Activated CD4-positive, alpha-beta memory T cell treated with anti-CD3 and anti-CD28 coated beads for 36 hours (primary cell): ENCODE results near the gene RAPGEF2. TPM values are rescaled to one million over a fixed set of nuclear protein-coding genes. Genes with fewer than 3 reads are reported as not detected.
"Not testable (repeated sequence)": the region's sequence is repeated elsewhere in the genome, so short reads cannot be mapped to it uniquely, and the experiment has no call there.

Source experiments
- CTCF ChIA-PET: fragments of 350-600 bp; sonication (Branson Sonifier 250); formaldehyde crosslinking; loops from one replicate; lab custom pipeline; 2021; ENCODE audit warnings: antibody characterized with exemption, inconsistent platforms; lab: Charles Lee
- POLR2A ChIA-PET: fragments of 350-600 bp; sonication (Branson Sonifier 250); formaldehyde crosslinking; loops from one replicate; lab custom pipeline; 2021; ENCODE audit warnings: antibody characterized with exemption; lab: Charles Lee
- DNase-seq: peaks from one replicate; pipeline ENCODE4 v3.0.0-alpha.2; 2020
- H3K27ac Mint-ChIP-seq: one replicate; pipeline ENCODE4 v1.8.0; 2021; ENCODE audit warnings: mixed read lengths
- H3K27me3 Mint-ChIP-seq: one replicate; pipeline ENCODE4 v1.8.0; 2021; ENCODE audit warnings: mixed read lengths
- H3K36me3 Mint-ChIP-seq: one replicate; pipeline ENCODE4 v1.8.0; 2021; ENCODE audit warnings: mixed read lengths
- H3K4me1 Mint-ChIP-seq: one replicate; pipeline ENCODE4 v1.8.0; 2021; ENCODE audit warnings: low read depth, mixed read lengths
- H3K4me3 Mint-ChIP-seq: one replicate; pipeline ENCODE4 v1.8.0; 2021; ENCODE audit warnings: mild to moderate bottlenecking, mixed read lengths
- H3K9me3 Mint-ChIP-seq: one replicate; pipeline ENCODE4 v1.8.0; 2021; ENCODE audit warnings: mixed read lengths
- intact Hi-C: fragments of 100-400 bp; cut with micrococcal nuclease; formaldehyde crosslinking; loops from one replicate; pipeline ENCODE4 v1.15.1; 2023
- total RNA-seq, 2 experiments: library from RNA; stranded (reverse); gene quantifications; one replicate each; pipeline ENCODE4 v1.2.3, GENCODE V29; 2021

The RAPGEF2 gene
- total RNA-seq, 2 experiments from 2014 or later = 18.6 to 22.0 TPM

GRCh38 chr4:159103384-159103990 is 608 bp downstream of the RAPGEF2 start:
- H3K4me1 Mint-ChIP-seq = peaks cover 51% of the 10 kb centered on the region

DNA sequence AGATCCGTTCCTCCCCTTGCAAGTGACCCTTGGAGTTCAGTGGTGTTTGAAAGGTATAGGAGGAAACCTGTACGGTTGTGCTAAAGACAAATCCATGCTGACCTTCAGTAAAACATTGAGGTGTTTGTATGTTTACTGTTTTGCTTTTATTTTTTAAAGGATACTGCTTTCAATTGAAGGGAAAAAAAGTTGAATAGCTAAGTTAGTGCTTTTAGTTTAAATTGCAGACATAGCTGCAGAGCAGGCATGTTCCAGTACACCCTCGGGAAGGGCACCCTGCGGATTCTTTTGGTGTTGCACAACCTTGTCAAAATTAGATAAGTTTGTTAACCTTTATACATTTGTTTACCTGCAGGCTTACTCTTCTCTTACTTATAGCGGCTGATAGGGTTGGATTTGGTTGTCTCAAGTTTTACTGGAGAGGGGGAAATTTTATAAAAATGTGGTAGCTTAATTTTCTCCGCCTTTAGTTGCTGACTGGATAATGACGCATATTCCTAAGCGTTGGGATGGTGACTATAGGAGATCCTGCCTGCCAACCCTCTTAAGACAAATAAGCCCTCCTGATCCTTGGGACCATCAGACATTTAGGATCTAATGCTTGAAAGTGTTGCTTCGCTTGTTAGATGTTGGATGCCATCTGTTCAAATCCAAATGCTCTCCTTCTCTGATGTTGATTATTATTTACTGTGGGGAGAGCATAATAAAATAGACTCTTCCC is 2.0 kb downstream of the RAPGEF2 start:
- peak overlapping the region; percentile 88 for H3K27ac Mint-ChIP-seq
- intact Hi-C loops = loop anchor here (10.0 kb wide), 2 partner anchors 250 to 280 kb away; no protein-coding TSS in a partner anchor
- H3K27me3 Mint-ChIP-seq = peaks cover 5% of the 10 kb centered on the region
- peaks cover 3% of the 10 kb centered on the region for H3K36me3 Mint-ChIP-seq
- no peaks in the 10 kb centered on the region for H3K9me3 Mint-ChIP-seq
- CTCF ChIA-PET = interaction anchor here (0.7 kb wide), 1 partner anchor 47 kb away, joined by 3 read pairs; no protein-coding TSS in a partner anchor
- peak overlapping the region; percentile 97 for H3K4me3 Mint-ChIP-seq
- DNase-seq = no peak
- H3K4me1 Mint-ChIP-seq = peaks cover 61% of the 10 kb centered on the region
- POLR2A ChIA-PET = no interaction called here

More at GRCh38 chr4:159103384-159103990, 608 bp downstream of the RAPGEF2 start:
- peak; percentile 62 for DNase-seq
- H3K4me3 Mint-ChIP-seq = peak overlapping the region; percentile 62
- H3K36me3 Mint-ChIP-seq = peaks cover 3% of the 10 kb centered on the region
- intact Hi-C loops = loop anchor here (1.0 to 10.0 kb wide), 6 partner anchors 72 to 431 kb away; partner anchors contain the start of genes ETFDH, FNIP2 and PPID
- no peaks in the 10 kb centered on the region for H3K9me3 Mint-ChIP-seq
- peaks cover 5% of the 10 kb centered on the region for H3K27me3 Mint-ChIP-seq
- no peak overlapping the region for H3K27ac Mint-ChIP-seq
- ChIA-PET POLR2A (no interaction called here), CTCF (no interaction called here)

DNA sequence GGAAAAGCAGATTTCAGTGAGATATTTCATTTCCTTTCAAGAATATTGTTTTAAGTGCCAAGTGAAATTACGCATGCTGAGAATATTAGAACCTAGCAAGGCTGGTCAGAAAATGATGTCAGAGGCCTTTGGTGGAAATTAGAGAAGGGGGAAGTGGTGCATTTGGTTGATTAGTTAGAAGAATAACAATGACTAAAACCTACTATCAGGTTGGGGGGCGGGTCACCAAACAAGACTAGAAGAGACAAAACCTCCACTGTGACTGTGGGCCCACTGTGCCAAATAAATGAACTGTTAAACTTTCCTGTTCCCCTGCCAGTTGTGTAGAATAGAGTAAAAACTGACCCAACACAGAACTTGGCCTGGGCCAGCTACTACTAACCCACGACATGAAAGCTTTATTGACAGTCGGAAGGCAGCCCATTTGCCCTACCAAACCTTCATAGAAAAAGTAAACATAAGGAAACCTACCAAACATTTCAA is 2.9 kb downstream of the RAPGEF2 start:
- H3K27me3 Mint-ChIP-seq = peaks cover 5% of the 10 kb centered on the region
- no peaks in the 10 kb centered on the region for H3K9me3 Mint-ChIP-seq
- H3K36me3 Mint-ChIP-seq = peaks cover 3% of the 10 kb centered on the region
- DNase-seq = peak; percentile 27
- POLR2A ChIA-PET = no interaction called here
- peak overlapping the region; percentile 49 for H3K27ac Mint-ChIP-seq
- peak overlapping the region; percentile 97 for H3K4me3 Mint-ChIP-seq
- CTCF ChIA-PET = no interaction called here
- H3K4me1 Mint-ChIP-seq = peaks cover 61% of the 10 kb centered on the region
- intact Hi-C loops = loop anchor here (10.0 kb wide), 2 partner anchors 251 to 281 kb away; no protein-coding TSS in a partner anchor

GRCh38 chr4:159106636-159107035 is 3.8 kb downstream of the RAPGEF2 start:
- POLR2A ChIA-PET = interaction anchor here (1.1 to 1.6 kb wide), 2 partner anchors 10 to 29 kb away, joined by 3 to 4 read pairs; no protein-coding TSS in a partner anchor
- Mint-ChIP-seq H3K36me3 (peaks cover 3% of the 10 kb centered on the region), H3K9me3 (no peaks in the 10 kb centered on the region), H3K4me3 (peak overlapping the region; percentile 60), H3K27me3 (peaks cover 5% of the 10 kb centered on the region), H3K27ac (peak overlapping the region; percentile 76), H3K4me1 (peaks cover 59% of the 10 kb centered on the region)
- intact Hi-C loops = loop anchor here (1.0 to 10.0 kb wide), 5 partner anchors 29 to 282 kb away; no protein-coding TSS in a partner anchor
- CTCF ChIA-PET = no interaction called here
- no peak for DNase-seq

DNA sequence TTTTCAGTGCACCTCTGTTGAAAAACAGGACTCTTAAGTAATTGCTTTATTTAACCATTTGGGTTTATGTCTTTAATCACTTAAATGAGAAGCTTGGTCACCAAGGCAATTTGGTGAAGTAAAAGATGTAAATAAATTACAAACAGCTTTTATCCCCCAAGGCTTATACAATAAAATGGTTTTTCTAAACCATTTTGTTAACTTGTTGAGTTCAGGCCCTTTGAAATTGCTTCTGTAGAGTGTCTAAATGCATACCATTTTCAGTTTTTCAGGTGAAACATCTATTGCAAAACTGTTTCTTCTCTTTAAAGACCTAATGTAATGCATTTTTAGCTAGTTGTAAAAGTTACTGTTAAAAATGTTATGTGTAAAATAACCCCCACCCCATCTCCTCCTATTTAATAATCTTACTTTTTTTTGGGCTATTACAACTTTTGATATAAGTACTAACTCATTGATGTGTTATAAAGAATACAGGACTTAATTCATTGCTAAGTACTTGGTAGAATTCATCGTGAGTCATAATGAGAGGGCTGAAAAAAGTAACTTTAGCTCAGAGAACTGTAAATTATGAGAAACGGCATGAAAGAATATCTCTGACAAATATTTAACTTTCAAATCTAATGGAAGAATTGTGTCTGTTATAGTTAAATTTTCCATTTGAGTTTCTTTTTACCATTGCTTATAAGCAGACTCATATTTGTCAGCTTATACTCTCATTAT is 4.5 kb downstream of the RAPGEF2 start:
- intact Hi-C loops = loop anchor here (1.0 to 10.0 kb wide), 5 partner anchors 30 to 283 kb away; no protein-coding TSS in a partner anchor
- peak overlapping the region; percentile 60 for H3K4me3 Mint-ChIP-seq
- H3K27me3 Mint-ChIP-seq = no peaks in the 10 kb centered on the region
- peaks cover 55% of the 10 kb centered on the region for H3K4me1 Mint-ChIP-seq
- CTCF ChIA-PET = interaction anchor here (0.7 to 1.0 kb wide), 4 partner anchors 30 to 96 kb away, joined by 3 to 5 read pairs (median 3); no protein-coding TSS in a partner anchor
- H3K9me3 Mint-ChIP-seq = no peaks in the 10 kb centered on the region
- no peak for DNase-seq
- POLR2A ChIA-PET = interaction anchor here (1.1 to 1.6 kb wide), 3 partner anchors 9 to 99 kb away, joined by 3 to 5 read pairs (median 4); no protein-coding TSS in a partner anchor
- H3K36me3 Mint-ChIP-seq = peaks cover 3% of the 10 kb centered on the region
- peak overlapping the region; percentile 76 for H3K27ac Mint-ChIP-seq

DNA sequence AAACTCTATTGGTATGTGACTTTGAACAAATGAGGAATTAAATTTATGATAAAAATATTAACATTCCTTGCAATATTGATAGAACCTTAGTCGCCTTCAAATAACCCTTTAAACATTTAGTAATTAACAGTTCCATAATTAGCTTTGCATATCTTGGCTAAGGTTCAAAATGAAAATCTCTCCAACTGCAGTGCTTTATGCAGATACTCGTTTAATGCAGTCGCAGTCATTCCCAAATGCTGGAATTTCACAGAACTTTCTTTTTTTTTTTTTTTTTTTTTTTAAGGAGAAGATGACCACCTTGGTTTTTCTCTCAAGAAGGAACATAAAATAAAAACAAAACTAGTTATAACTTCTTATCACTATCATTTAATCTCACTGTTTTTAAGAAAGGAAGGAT is 5.2 kb downstream of the RAPGEF2 start:
- intact Hi-C loops = loop anchor here (10.0 kb wide), 2 partner anchors 253 to 283 kb away; no protein-coding TSS in a partner anchor

DNA sequence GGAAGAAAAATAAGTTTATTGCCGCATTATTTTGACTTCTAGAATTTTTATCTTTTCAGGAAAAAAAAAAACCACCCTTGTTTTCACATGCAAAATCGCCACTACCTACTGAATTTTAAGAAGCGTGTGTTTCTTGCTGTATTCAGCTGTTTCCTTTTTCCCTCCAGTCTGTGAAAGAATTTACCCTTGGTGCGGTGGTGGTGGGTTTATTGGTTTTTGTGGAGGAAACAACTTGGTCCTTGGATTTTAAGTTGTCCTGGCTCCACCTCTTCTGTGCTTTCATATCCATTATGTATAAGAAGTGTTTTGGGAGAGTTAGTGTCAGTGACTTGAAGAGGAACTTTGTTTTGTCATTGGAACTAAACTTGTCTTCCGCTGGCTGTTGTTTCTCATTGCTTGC is 8.1 kb downstream of the RAPGEF2 start:
- DNase-seq = no peak
- POLR2A ChIA-PET = no interaction called here
- H3K27me3 Mint-ChIP-seq = no peaks in the 10 kb centered on the region
- peaks cover 5% of the 10 kb centered on the region for H3K36me3 Mint-ChIP-seq
- CTCF ChIA-PET = no interaction called here
- intact Hi-C loops = no loop called here
- H3K27ac Mint-ChIP-seq = no peak overlapping the region
- H3K4me3 Mint-ChIP-seq = no peak overlapping the region
- peaks cover 5% of the 10 kb centered on the region for H3K9me3 Mint-ChIP-seq
- peaks cover 47% of the 10 kb centered on the region for H3K4me1 Mint-ChIP-seq

More for the DNA sequence above, 5.2 kb downstream of the RAPGEF2 start:
- Mint-ChIP-seq H3K4me3 (no peak overlapping the region), H3K9me3 (no peaks in the 10 kb centered on the region), H3K27me3 (no peaks in the 10 kb centered on the region), H3K27ac (no peak overlapping the region), H3K4me1 (peaks cover 55% of the 10 kb centered on the region), H3K36me3 (peaks cover 3% of the 10 kb centered on the region)
- ChIA-PET POLR2A (interaction anchor here (1.6 kb wide), 1 partner anchor 98 kb away, joined by 5 read pairs; no protein-coding TSS in a partner anchor), CTCF (interaction anchor here (0.7 to 0.9 kb wide), 2 partner anchors 30 to 95 kb away, joined by 3 to 5 read pairs; no protein-coding TSS in a partner anchor)
- no peak for DNase-seq

DNA sequence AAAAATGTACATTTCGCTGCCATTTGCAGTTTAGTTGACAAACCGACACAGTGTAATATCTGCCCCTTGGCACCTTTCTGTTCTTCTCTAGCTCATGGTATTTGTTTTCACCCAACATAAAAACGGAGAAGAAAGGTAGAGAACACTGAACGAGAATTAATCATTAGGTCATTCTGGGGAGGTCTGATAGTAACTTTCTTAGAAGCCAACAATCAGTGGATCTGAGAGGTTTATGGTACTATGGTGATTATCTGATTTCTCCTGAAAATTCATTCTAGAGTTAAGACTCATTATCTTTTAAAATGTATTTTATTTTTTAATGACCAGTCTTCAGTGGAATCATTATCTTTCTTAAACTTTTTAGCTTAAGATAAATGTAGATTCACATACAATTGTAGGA is 8.5 kb downstream of the RAPGEF2 start:
- peaks cover 49% of the 10 kb centered on the region for H3K4me1 Mint-ChIP-seq
- H3K36me3 Mint-ChIP-seq = peaks cover 5% of the 10 kb centered on the region
- H3K4me3 Mint-ChIP-seq = no peak overlapping the region
- intact Hi-C loops = no loop called here
- H3K27me3 Mint-ChIP-seq = no peaks in the 10 kb centered on the region
- POLR2A ChIA-PET = no interaction called here
- no peak for DNase-seq
- CTCF ChIA-PET = no interaction called here
- peaks cover 5% of the 10 kb centered on the region for H3K9me3 Mint-ChIP-seq
- no peak overlapping the region for H3K27ac Mint-ChIP-seq

GRCh38 chr4:159113366-159113765 is 10.5 kb downstream of the RAPGEF2 start:
- H3K27ac Mint-ChIP-seq, H3K9me3 Mint-ChIP-seq, H3K27me3 Mint-ChIP-seq, intact Hi-C loops, POLR2A ChIA-PET, DNase-seq, H3K36me3 Mint-ChIP-seq, H3K4me3 Mint-ChIP-seq, CTCF ChIA-PET: not testable (repeated sequence)
- peaks cover 42% of the 10 kb centered on the region for H3K4me1 Mint-ChIP-seq

DNA sequence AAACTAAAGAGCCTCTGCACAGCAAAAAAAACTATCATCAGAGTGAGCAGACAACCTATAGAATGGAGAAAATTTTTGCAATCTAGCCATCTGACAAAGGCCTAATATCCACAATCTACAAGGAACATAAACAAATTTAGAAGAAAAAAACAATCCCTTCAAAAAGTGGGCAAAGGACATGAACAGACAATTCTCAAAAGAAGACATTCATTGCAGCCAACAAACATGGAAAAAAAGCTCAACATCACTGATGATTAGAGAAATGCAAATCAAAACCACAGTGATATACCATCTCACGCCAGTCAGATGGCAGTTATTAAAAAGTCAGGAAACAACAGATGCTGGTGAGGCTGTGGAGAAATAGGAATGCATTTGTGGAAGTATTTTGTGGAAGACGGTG is 13.2 kb downstream of the RAPGEF2 start:
- H3K36me3 Mint-ChIP-seq, DNase-seq, H3K9me3 Mint-ChIP-seq, H3K27ac Mint-ChIP-seq, intact Hi-C loops, H3K27me3 Mint-ChIP-seq, H3K4me3 Mint-ChIP-seq: not testable (repeated sequence)
- POLR2A ChIA-PET = interaction anchor here (1.3 kb wide), 1 partner anchor 9 kb away, joined by 4 read pairs; no protein-coding TSS in a partner anchor
- CTCF ChIA-PET = interaction anchor here (0.8 kb wide), 1 partner anchor 292 kb away, joined by 3 read pairs; no protein-coding TSS in a partner anchor
- H3K4me1 Mint-ChIP-seq = peaks cover 26% of the 10 kb centered on the region

- ChIA-PET CTCF (interaction anchor here (0.8 kb wide), 1 partner anchor 293 kb away, joined by 3 read pairs; no protein-coding TSS in a partner anchor), POLR2A (interaction anchor here (1.3 kb wide), 1 partner anchor 10 kb away, joined by 4 read pairs; no protein-coding TSS in a partner anchor)
- H3K36me3 Mint-ChIP-seq, H3K27me3 Mint-ChIP-seq, H3K27ac Mint-ChIP-seq, DNase-seq, H3K9me3 Mint-ChIP-seq, H3K4me3 Mint-ChIP-seq, intact Hi-C loops: not testable (repeated sequence)
- H3K4me1 Mint-ChIP-seq = peaks cover 23% of the 10 kb centered on the region
Observed at GRCh38 chr4:159116693-159117092, 13.8 kb downstream of the RAPGEF2 start.
